ENCODE results near the gene SPATS2.
"Not testable (repeated sequence)": the region's sequence is repeated elsewhere in the genome, so short reads cannot be mapped to it uniquely, and the experiment has no call there.

Gene SPATS2

DNA sequence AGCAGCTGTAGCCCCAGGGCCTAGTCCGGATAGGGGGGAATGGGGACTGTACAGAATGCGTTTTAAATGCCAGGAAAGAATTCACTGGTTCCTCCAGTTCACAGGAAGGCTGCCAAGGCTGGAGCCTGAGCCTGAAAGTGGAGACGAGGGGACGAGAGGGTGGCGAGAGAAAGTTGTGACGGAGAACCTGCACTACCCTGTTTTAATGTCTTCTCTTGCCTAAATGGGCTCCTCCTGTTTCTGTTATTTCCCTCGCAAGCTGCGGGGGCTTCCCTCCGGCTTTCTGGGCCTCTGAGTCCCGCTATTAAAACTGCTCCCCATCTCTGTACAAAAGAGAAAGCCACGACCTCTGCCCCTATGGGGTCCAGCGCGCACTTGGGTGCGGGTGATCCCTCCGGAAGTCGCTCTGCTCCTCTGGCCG lies 34.8 kb upstream of the SPATS2 start:
- Histone ChIP-seq H3K4me1 (ENCODE audit: insufficient read depth, low read length) (peaks cover 2% of the 10 kb centered on the region; the same call in 1 of the 2 replicates), H3K9ac (ENCODE audit: low read depth, low read length) (peak overlapping the region; percentile 37; the same call in 1 of the 2 replicates), H3K9me3 (ENCODE audit: control insufficient read depth, insufficient read depth, low read length) (no peaks in the 10 kb centered on the region), H3K36me3 (ENCODE audit: insufficient read depth, low read length) (no peaks in the 10 kb centered on the region)

GRCh38 chr12:49332891-49333371 lies 34.3 kb upstream of the SPATS2 start:
- H3K9me3 ChIP-seq (ENCODE audit: control insufficient read depth, insufficient read depth, low read length) = no peaks in the 10 kb centered on the region
- H3K9ac ChIP-seq (ENCODE audit: low read depth, low read length) = peak overlapping the region; percentile 37; the same call in 1 of the 2 replicates
- peaks cover 7% of the 10 kb centered on the region for H3K4me1 ChIP-seq (ENCODE audit: insufficient read depth, low read length)
- H3K36me3 ChIP-seq (ENCODE audit: insufficient read depth, low read length) = no peaks in the 10 kb centered on the region

DNA sequence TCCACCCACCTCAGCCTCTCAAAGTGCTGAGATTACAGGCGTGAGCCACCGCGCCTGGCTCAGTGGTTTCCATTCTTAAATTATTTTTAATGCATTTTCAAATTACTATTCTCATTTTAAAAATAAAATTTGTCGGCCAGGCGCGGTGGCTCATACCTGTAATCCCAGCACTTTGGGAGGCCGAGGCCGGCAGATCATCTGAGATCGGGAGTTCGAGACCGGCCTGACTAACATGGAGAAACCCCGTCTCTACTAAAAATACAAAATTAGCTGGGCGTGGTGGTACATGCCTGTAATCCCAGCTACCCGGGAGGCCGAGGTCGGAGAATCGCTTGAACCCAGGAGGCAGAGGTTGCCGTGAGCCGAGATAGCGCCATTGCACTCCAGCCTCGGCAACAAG lies 33.5 kb upstream of the SPATS2 start:
- H3K9ac ChIP-seq (ENCODE audit: low read depth, low read length); H3K36me3 ChIP-seq (ENCODE audit: insufficient read depth, low read length): not testable (repeated sequence)
- peaks cover 14% of the 10 kb centered on the region for H3K4me1 ChIP-seq (ENCODE audit: insufficient read depth, low read length)

DNA sequence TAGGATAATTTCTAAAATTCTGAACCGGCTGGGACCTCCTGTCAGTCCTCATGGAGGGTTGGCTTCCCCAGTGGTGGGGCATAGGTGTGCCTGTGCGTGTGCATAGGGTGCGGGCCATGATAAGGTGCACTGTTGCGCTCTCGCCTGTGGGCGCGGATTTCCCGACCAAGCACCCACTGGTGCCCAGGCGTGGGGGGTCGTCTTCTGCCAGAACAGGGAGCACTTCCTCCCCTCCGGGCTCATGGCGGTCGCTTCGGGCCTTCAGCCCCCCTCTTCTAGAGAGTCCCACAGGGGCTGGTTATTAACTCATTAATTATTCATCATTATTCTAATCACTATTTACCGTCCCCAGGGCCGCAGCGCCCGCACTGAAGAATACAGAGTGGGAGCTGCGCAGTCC lies 33.0 kb upstream of the SPATS2 start:
- Histone ChIP-seq H3K9me3 (ENCODE audit: control insufficient read depth, insufficient read depth, low read length) (no peaks in the 10 kb centered on the region), H3K36me3 (ENCODE audit: insufficient read depth, low read length) (no peaks in the 10 kb centered on the region), H3K4me1 (ENCODE audit: insufficient read depth, low read length) (peaks cover 17% of the 10 kb centered on the region), H3K9ac (ENCODE audit: low read depth, low read length) (no peak overlapping the region)

More for the DNA sequence above, 33.5 kb upstream of the SPATS2 start:
- H3K9me3 ChIP-seq (ENCODE audit: control insufficient read depth, insufficient read depth, low read length) = not testable (repeated sequence)

DNA sequence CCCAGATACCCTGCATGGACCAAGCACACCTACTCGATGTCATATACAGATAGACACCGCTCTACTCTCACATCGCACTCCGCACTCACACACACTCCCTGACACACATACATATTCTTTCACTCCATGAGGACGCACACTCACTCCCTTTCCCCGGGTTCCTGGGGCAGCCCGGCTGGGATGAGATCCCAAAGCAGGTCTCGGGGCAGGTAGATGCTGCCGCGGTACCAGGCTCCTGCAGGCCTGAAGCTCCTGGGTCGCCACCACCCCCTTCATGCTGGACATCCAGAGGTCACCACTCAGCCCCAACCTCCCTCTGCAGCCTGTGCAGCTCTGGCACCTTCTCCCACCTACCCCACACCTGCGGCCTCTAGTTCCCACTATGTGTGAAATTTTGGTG lies 32.6 kb upstream of the SPATS2 start:
- peaks cover 19% of the 10 kb centered on the region for H3K4me1 ChIP-seq (ENCODE audit: insufficient read depth, low read length)
- H3K9ac ChIP-seq (ENCODE audit: low read depth, low read length) = no peak overlapping the region
- H3K9me3 ChIP-seq (ENCODE audit: control insufficient read depth, insufficient read depth, low read length) = no peaks in the 10 kb centered on the region
- no peaks in the 10 kb centered on the region for H3K36me3 ChIP-seq (ENCODE audit: insufficient read depth, low read length)

DNA sequence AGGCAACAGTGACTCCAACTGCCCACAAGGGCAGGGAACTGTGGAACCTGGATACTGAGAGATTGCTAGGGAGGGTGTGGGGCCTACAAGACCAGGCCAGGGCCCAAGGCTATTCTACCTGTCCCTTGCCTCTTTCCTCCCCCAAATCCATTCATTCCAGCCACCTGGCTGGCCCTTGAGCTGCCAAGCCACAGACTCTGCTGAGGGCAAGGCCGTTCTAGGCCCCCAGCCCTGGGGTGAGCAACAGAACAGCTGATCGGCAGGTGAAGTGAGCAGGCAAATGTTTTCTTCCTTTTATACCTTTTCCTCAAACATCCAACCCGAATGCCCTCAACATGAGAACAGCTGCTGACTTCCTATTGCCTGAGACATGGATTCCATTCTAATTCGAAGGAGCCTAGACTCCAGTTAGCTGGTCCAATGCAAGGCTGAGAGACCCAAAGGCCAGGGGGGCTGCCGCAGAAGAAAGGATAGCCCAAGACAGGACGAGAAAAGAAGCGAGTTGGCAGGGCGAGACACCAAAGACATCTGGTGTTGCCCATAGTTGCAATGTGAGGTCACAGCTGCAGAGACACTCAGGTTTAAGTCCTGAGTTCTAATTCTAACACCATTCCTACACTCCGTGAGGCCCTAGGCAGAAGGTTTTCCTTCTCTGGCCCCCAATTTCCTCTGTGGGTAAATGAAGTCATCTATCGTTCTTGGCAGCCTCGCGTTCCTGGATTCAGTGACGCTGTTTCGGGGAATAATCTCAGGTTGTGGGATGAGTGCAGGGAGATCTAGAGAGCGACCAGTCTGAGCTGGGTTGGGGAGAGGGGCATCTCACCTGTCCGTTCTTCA lies 31.9 kb upstream of the SPATS2 start:
- Histone ChIP-seq H3K36me3 (ENCODE audit: insufficient read depth, low read length) (no peaks in the 10 kb centered on the region), H3K9me3 (ENCODE audit: control insufficient read depth, insufficient read depth, low read length) (no peaks in the 10 kb centered on the region), H3K4me1 (ENCODE audit: insufficient read depth, low read length) (peaks cover 23% of the 10 kb centered on the region), H3K9ac (ENCODE audit: low read depth, low read length) (no peak overlapping the region)

DNA sequence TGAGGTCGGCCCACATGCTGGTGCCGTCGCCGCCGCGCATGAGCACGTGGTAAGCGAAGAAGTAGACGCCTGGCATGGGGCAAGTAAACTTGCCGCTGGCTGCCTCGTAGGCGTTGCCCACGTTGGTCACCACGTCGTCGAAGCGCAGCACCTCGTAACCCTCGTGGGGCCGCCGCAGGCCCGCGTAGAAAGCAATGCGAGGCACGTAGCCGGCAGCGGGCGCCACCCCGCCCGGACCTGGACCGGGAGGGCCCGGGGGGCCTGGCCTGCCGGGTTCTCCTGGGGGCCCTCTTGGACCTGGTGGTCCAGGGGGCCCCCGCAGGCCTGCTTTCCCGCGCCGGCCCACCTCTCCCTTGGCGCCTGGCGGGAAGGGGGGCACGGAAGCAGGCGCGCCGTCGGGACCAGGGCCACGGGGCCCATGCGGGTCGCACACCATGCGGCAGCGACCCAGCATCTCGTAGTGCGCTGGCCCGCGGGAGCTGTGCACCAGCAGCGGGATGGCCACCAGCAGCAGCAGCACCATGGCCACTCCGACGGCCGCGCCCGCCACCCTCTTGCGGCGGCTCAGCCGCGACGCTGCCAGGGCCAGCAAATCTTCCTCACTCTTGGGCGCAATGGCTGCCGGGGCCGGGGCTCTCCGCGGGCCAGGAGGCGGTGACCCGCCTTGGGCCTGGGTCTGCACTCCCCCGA lies 31.2 kb upstream of the SPATS2 start:
- H3K9ac ChIP-seq (ENCODE audit: low read depth, low read length) = peak overlapping the region; percentile 54; the same call in 1 of the 2 replicates
- no peaks in the 10 kb centered on the region for H3K9me3 ChIP-seq (ENCODE audit: control insufficient read depth, insufficient read depth, low read length)
- H3K4me1 ChIP-seq (ENCODE audit: insufficient read depth, low read length) = peaks cover 30% of the 10 kb centered on the region
- no peaks in the 10 kb centered on the region for H3K36me3 ChIP-seq (ENCODE audit: insufficient read depth, low read length)

DNA sequence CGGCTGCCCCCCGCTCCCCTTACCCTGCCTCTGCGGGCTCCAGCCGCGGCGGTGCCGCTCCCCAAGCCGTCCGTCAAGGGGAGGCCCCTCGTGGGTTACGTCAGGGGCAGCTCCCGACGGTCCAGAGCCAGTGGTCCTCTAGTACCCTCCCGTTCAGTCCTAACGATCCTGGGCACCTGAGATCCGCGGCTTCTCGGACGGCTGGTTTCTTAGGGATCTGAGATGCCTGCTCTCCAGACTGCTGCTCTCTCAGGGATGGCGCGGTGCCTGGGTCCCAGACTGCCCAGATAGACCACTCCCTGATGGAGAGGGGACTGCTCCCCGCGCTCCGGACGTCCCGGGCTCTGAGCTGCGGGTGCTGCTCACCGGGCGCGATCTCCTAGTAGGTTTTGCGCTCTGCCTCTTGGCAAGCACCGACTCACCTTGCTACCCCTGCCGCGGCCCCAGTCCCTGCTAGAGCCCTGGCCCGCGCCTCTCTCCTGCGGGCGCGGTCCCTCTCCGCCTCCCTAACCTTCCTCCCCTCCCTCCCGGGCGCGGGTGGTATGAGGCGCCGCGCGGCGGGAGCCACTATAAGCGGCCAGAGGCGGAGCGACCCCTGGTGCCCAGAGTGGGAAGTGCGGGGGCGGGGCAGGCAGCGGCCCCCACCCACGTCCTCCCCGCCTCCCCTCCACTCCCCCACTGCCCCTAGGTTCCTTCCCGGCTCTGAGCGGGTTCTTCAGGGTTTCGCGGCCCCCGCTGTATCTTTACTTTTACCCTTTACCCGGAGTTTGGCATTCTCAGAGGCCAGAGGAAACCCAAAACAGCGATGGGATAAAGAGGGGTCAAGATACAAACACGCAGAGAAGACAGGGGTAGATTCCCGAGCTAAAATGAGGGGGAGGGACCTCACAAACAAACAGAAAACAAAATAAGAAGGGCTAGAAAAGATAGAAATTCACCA lies 30.3 kb upstream of the SPATS2 start, which contains the start of gene C1QL4:
C1QL4 (minus strand) TSS at position 544 of the 940 bp plus-strand sequence. CDS start 711 bp downstream, outside the sequence.
- Histone ChIP-seq H3K9me3 (ENCODE audit: control insufficient read depth, insufficient read depth, low read length) (no peaks in the 10 kb centered on the region), H3K9ac (ENCODE audit: low read depth, low read length) (peak within 1 kb of the TSS; percentile 54; the same call in 1 of the 2 replicates), H3K36me3 (ENCODE audit: insufficient read depth, low read length) (no peaks in the 10 kb centered on the region), H3K4me1 (ENCODE audit: insufficient read depth, low read length) (peaks cover 34% of the 10 kb centered on the region)

DNA sequence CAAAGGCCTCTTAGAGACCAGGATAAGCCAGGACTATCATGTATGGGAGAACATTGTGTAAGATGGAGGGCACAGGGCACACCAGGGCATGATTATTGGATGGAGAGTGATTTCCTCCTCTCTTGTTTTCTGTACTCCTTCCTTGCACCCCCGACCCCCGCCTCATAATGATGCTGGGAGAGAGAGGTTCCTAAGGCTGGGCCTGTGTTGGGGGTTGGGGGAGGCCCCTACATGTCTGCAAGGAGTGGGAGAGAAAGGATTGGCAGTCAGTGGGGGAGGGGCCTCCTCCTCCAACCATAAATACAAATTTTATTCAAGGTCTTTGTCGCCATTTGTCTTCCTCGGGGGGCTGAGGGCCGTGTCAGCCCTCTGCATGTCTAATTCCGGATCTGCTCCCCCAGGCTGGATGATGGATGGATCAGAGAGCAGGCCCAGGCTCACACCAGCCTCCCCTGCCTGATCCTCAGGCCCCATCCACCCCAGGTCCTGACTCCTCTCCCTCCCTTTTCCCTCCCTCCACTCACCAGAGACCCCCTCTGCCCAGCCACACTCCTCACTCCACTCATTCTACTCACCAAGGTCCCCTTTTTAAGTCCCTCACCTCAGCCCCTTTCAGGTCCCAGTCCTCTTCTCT lies 28.3 kb upstream of the SPATS2 start:
- no peak overlapping the region for H3K9ac ChIP-seq (ENCODE audit: low read depth, low read length)
- H3K36me3 ChIP-seq (ENCODE audit: insufficient read depth, low read length) = no peaks in the 10 kb centered on the region
- H3K9me3 ChIP-seq (ENCODE audit: control insufficient read depth, insufficient read depth, low read length) = no peaks in the 10 kb centered on the region
- peaks cover 40% of the 10 kb centered on the region for H3K4me1 ChIP-seq (ENCODE audit: insufficient read depth, low read length)

DNA sequence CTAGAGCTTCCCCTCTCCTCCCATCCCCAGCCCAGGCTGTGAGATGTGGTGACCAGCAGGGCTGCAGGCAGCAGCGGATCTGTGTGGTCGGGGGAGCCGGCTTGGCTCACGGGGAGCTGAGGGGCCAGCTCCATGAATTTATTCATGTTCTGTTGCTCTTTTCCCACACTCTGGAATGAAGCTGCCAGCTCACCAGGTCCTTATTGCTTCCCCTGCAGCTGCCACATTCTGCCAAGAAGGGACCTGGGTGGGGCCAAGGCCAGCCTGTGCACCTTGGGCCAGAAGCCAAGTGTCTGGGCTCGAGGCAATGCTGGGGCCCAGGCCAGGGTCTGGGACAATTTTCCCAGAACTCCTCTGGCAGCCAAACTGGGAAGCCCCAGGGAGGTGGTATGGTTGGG lies 27.8 kb upstream of the SPATS2 start:
- Histone ChIP-seq H3K36me3 (ENCODE audit: insufficient read depth, low read length) (no peaks in the 10 kb centered on the region), H3K9me3 (ENCODE audit: control insufficient read depth, insufficient read depth, low read length) (no peaks in the 10 kb centered on the region), H3K9ac (ENCODE audit: low read depth, low read length) (no peak overlapping the region), H3K4me1 (ENCODE audit: insufficient read depth, low read length) (peaks cover 40% of the 10 kb centered on the region)

DNA sequence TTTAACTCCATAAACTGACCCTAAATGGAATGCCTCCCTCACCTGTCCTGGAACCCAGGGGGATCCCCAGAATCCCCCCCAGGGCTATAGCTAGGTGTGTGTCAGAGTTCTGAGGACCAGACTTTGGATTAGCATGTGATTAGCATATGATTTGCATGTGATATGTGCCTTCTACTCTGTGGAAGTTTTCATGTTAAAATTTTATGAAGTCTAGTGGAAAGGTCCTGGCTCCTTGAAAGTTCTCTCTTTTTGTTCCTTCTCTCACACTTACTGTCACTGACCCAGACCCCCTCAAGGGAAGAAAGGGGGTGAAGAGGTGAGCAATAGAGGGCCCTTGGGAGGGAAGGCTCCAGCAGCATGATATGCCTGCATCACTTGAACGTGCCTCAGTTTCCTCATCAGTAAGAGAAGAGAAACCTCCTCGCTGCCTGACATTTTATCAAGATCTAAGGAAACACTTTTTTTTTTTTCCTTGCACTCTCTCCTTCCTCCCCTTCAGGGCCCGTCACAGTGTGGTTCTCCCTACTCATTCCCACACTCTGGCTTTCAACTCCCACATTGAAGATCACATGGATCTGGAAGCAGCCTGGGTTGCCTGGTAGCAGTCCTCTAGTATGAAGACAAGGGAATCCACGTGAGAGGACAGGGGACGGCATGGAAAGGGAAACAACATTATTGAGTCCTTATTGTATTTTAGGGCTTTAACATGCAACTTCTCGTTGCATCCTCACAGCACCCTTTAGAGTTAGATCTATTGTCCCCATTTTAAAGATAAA lies 27.0 kb upstream of the SPATS2 start:
- H3K9me3 ChIP-seq (ENCODE audit: control insufficient read depth, insufficient read depth, low read length) = no peaks in the 10 kb centered on the region
- no peak overlapping the region for H3K9ac ChIP-seq (ENCODE audit: low read depth, low read length)
- H3K36me3 ChIP-seq (ENCODE audit: insufficient read depth, low read length) = no peaks in the 10 kb centered on the region
- peaks cover 40% of the 10 kb centered on the region for H3K4me1 ChIP-seq (ENCODE audit: insufficient read depth, low read length)

GRCh38 chr12:49340971-49341776 lies 26.1 kb upstream of the SPATS2 start:
- Histone ChIP-seq H3K9ac (ENCODE audit: low read depth, low read length) (peak overlapping the region; percentile 54; the same call in 1 of the 2 replicates), H3K4me1 (ENCODE audit: insufficient read depth, low read length) (peaks cover 40% of the 10 kb centered on the region), H3K9me3 (ENCODE audit: control insufficient read depth, insufficient read depth, low read length) (no peaks in the 10 kb centered on the region), H3K36me3 (ENCODE audit: insufficient read depth, low read length) (no peaks in the 10 kb centered on the region)

All from ES-I3 (cell line).